ENCODE results near the gene SIK2.
"Not testable (repeated sequence)": the region's sequence is repeated elsewhere in the genome, so short reads cannot be mapped to it uniquely, and the experiment has no call there.

SIK2 gene

DNA sequence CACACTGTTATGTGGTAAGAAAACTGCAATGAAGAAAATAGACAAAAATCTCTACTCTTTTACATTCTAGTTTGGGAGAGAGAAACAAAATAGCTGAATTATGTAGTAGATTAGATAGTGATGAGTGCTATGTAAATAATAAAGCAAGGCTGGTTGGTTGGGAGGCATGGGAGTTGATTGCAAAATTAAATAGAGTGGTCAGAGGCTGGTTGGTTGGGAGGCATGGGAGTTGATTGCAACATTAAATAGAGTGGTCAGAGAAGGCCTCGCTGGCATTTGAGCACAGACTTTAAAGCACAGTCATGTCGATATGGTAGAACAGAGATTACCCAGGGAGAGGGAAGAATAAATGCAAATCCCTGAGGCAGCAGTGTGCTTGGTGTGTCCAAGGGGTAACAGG, 22.4 kb downstream of the SIK2 start:
- no peak for DNase-seq (ENCODE audit: low read depth)

GRCh38 chr11:111627591-111627990, 25.3 kb downstream of the SIK2 start:
- no peak for DNase-seq (ENCODE audit: low read depth)

GRCh38 chr11:111629499-111629898, 27.2 kb downstream of the SIK2 start:
- no peak for DNase-seq (ENCODE audit: low read depth)

DNA sequence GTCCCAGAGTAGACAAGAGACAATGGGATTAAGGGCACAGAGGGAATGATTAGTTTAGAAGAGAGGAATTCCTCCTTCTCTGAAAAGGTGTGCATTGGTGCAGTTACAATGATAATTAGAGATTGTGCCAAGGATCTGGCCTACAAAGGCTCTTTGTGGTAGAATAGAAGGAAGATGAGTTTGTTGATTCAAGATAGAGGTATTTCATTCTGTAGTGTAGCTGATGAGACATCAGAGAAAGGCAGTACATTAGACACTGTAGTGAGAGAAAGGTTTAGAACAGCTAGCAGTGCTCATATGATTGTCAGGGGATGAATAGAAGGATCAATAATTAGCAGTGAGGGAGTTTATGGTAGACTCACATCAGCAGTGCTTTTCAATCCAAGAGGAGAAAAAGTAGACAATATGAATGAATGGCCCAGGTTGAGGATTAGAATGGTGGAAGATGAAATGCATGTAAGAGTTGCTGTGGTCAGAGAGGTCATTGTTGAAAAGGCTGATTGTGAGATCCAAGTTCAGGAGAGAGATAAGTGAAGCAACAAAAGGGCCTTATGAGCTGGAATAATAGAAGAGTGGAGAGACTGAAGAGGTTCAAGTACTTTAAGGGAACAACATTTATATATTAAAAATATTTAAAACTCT, 28.9 kb downstream of the SIK2 start:
- DNase-seq (ENCODE audit: low read depth) = no peak

GRCh38 chr11:111631666-111632039, 29.4 kb downstream of the SIK2 start:
- DNase-seq (ENCODE audit: low read depth) = no peak

DNA sequence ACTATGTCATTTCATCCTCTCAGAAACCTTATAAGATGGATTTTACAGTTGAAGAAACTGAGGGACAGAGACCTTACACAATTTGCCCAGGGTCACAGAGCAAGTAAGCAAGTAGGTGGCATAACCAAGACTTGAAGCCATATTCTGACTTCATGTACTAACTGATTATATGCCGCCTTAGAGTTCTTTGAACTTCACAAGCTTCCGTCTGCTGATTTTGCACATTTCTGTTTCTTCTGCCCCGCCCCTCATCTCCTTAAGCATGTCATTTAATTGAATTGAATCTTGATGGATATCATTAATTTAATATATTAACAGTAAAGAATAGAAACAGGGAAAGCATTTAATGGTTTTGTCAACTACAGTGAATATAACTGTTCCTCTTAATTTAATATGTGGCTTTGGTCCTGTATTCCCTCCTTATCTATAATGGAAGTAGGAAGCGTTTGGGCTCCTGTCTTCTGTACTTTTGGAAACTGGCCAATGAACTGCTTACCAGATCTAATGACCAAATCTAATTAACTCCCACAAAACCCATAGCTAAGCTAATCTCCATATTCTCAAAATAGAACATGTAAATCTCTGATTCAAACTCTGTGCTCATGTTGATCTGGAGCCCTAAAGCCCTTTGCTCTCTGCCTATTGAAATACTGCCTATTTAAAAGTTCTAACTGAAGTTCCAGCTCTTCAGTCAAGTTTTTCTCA, 30.4 kb downstream of the SIK2 start:
- no peak for DNase-seq (ENCODE audit: low read depth)

GRCh38 chr11:111633248-111633647, 31.0 kb downstream of the SIK2 start:
- no peak for DNase-seq (ENCODE audit: low read depth)

- DNase-seq (ENCODE audit: low read depth) = no peak
These were observed 31.6 kb downstream of the SIK2 start for GRCh38 chr11:111633756-111634362.

DNA sequence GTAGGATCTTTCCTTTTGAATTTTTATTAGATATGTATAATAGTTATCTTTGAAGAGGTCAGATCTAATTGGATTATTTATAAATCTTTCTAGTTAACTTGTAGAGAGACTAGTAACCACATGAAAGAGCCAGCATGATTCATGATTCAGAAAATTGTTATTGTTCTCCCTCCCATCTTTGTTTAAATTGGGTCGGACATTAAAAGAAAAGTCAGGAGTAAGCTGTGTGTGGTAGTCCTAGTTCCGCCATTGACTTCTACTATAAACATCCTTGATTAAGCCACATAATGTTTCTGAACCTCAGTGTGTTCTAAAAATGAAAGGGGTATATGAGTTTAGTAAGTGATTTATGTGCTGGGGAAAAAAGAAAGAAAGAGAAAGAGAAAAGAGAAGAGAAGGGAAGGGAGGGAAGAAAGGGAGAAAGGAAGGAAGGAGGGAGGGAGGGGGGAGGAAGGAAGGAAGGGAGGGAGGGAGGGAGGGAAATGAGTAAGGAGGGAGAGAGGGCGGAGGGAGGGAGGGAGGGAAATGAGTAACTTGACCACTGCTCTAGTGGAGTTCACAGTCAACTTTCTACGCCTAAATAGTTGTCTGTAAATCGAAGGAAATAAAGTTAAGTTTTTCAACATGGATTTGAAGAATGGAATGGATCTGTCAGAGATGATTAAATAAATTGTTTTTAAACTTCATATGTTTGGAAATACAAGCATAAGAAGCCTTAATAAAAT, 32.9 kb downstream of the SIK2 start:
- DNase-seq (ENCODE audit: low read depth) = no peak

GRCh38 chr11:111635706-111636045, 33.4 kb downstream of the SIK2 start:
- no peak for DNase-seq (ENCODE audit: low read depth)

GRCh38 chr11:111637885-111638284, 35.6 kb downstream of the SIK2 start:
- no peak for DNase-seq (ENCODE audit: low read depth)

DNA sequence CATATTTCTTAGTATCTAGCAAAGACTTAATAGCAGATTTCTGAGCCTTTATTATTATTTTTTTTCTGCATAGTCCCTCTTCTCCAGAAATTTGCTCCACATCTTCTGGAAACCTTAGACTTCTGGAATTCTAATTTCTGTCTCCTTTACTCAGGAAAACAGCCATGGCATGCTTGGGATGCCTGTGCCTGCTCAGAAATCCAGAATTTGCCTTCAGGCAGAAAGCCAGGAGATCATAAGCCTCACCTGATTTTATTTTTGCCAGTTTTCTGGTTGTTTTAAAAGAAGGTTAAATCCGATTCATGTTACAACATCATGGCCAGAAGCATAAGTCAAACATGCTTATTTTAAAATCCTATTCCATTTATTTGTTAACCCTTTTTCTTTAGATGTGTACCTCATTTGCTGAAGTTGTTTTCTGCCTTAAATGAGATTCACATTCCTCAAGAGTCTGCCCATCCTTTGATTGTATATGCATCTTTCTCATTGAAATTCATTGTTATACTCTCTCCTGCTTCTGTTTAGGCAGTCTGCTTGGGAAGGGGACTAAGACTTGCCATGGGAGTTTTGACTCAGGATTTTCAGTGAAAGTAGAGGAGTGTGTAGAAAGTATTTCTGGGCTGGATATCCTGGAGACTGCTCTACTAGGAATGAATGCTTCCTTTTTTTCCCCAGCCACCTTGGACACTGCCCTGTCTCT, 37.1 kb downstream of the SIK2 start:
- DNase-seq (ENCODE audit: low read depth) = no peak

DNA sequence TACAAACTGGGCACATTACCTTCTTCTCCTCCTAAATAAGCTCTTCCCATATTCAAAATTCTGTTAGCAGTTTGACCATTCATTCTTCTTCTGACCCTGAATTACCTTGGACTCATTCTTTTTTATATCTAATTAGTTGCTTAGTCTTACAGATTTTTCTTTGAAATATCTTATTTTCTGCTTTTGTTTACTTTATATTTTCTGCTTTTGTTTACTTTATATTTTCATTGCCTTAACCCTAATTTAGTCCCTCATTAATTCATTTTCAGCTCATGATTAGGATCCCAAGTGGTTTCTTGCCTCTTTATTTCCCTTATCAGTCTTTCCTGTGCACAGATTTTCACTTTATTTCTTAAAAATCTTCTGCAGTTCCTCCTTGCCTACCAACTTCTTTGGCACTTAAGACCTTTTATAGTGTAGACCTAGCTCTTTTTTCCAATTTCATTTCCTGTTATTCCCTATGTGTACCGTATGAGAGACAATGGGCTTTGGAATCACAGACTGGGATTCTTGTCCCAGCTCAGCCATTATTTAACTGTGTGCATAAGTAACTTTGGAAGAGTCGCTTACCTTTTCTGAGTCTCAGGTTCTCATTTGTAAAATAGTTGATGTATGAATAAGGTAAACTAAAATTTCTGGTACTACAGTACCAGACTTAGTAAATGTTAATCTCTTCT, 39.2 kb downstream of the SIK2 start:
- DNase-seq (ENCODE audit: low read depth) = no peak

GRCh38 chr11:111642542-111642941, 40.3 kb downstream of the SIK2 start:
- DNase-seq (ENCODE audit: low read depth) = no peak

GRCh38 chr11:111644922-111645321, 42.7 kb downstream of the SIK2 start:
- DNase-seq (ENCODE audit: low read depth) = no peak

GRCh38 chr11:111645657-111646316, 43.5 kb downstream of the SIK2 start:
- no peak for DNase-seq (ENCODE audit: low read depth)

DNA sequence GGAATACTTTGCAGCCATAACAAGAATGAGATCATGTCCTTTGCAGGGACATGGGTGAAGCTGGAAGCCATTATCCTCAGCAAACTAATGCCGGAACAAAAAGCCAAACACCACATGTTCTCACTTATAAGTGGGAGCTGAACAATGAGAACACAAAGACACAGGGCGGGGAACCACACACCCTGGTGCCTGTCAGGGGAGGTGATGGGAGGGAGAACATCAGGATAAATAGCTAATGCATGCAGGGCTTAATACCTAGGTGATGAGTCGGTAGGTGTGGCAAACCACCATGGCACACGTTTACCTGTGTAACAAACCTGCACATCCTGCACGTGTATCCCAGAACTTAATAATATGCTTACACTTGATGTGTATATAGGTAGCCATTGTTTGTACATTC, 49.1 kb downstream of the SIK2 start:
- not testable (repeated sequence) for DNase-seq (ENCODE audit: low read depth)

GRCh38 chr11:111652184-111652583, 49.9 kb downstream of the SIK2 start:
- no peak for DNase-seq (ENCODE audit: low read depth)

- no peak for DNase-seq (ENCODE audit: low read depth)
These were observed 52.4 kb downstream of the SIK2 start for GRCh38 chr11:111654601-111655000.

- no peak for DNase-seq (ENCODE audit: low read depth)
These were observed 53.7 kb downstream of the SIK2 start for GRCh38 chr11:111655924-111656323.

- DNase-seq (ENCODE audit: low read depth) = not testable (repeated sequence)
These were observed 55.7 kb downstream of the SIK2 start for GRCh38 chr11:111657905-111658304.

Data from CMK (cell line).